Activated CD8-positive, alpha-beta memory T cell treated with anti-CD3 and anti-CD28 coated beads for 4 hours (primary cell): ENCODE data around the gene ATRNL1.
"Not testable (repeated sequence)": the region's sequence is repeated elsewhere in the genome, so short reads cannot be mapped to it uniquely, and the experiment has no call there.

Source experiments
- DNase-seq, 2 donors: peaks; one replicate each; pipeline ENCODE4 v3.0.0-alpha.2; 2020; ENCODE audit warnings: low read depth in 2 of 2

Gene ATRNL1

DNA sequence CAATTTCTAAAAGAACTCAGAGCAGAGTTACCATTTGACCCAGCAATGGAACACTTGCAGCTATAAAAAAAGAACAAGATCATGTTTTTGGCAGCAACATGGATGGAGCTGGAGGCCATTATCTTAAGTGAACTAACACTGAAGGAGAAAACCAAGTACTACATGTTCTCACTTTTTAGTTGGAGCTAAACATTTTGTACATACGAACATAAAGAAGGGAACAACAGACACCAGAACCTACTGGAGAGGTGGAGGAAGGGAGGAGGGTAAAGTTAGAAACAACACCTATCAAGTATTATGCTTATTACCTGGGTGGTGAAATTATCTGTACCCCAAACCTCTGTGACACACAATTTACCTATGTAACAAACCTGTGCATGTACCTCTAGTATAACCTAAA lies 329.5 kb downstream of the ATRNL1 start:
- DNase-seq = no peak

DNA sequence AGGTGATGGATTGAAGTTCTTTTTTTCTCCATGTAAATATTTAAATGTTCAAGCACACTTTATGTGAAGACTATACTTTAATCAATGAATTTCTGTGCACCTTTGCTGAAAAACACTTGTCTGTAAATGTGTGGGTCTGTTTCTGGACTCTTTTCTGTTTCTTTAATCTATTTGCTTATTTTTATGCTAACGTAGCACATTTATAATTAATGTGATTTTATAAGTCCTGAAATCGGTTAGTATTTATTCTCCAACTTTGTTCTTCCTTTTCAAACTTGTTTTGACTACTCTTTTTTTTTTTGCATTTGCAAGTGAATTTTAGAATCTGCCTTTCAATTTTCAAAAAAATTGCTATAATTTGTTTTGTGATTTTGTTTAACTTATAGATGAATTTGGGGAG lies 334.4 kb downstream of the ATRNL1 start:
- no peak for DNase-seq

DNA sequence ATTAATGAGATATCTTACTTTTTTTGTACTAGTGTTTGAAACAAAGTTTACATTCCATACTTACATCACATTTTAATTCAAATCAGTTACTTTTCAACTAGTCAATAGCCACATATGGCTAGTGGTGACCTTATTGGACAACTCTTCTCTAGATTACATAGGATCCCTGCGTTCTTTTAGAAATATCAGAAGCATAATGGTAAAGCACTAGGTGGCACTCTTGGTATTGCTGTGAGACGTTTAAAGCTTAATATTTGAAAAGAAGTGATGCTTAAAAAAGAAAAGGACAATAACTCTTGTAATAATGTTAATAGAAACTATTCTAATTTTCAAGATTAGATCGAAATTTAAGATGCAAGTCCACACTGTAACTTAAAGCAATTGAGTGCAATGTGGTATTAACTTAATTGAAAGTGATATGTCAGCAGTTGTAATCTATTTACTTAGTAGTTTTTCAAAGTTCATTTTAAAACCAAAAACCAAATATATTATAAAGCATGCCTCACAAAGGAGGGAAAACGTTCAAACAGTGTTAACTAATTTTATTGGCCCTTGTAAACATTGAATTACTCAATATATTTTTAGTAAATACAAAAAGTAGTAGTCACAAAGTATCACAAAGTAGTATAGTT lies 339.1 kb downstream of the ATRNL1 start:
- DNase-seq = no peak

DNA sequence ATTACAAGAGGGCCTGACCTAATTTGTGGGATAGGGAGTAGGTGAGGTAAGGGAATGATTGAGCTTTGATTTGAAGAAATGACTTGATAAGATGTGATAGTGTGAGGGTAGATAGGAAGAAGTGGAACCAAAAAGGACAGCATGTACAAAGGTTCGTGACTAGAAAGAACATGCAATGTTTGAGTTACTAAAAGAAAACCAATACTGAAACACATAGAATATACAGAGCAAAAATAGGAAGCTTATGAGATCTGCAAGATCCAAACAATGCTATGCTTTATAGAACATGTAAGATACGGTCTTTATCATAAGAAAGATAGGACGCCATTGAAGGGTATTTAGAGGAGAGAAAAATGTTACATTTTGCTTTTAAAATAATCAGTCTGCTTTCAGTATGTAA lies 343.8 kb downstream of the ATRNL1 start:
- DNase-seq = no peak

DNA sequence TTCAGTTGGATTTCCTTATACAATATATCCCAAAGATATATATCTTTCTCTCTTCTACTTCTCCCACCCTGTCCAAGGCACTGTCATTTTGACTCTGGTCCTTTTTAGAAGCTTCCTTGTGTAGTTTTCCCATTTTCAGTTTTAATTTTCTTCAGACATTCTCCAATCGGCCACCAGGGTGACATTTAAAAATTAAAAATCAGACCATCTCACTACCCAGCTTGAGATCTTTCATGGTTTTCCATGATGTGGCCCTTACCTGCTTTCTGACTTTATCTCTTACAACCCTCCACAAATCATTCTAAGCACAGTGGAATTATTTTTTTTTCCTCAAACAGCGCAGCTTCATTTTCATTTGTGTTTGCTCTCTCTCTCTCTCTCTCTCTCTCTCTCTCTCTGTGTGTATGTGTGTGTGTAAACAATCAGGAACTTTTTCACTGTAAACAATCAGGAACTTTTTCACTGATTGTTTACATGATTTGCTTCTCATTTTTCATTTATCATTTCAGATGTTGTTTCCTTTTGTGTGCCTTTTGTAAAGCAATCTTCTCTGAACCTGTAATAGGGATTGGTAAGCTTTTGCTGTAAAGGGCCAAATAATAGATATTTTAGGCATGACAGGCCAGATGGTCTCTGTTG lies 348.9 kb downstream of the ATRNL1 start:
- DNase-seq = no peak

DNA sequence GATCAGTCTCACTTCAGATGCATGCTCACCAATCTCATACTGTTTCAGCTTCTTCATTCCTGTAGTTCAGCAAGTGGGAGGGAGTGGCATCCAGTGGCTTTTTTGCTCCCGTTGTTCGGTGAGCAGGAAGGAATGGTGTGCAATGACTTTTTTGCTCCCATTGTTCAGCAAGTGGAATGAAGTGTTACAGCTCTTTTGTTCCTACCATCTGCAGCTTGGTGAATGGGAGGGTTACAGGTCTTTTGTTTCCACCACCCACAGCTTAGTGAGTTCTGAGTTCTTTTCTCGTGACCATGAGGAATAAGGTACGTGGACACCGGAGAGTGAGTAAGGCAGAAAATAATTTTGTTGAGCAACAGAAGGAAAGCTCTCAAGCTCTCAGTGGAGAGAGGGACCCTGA lies 363.6 kb downstream of the ATRNL1 start:
- no peak for DNase-seq

DNA sequence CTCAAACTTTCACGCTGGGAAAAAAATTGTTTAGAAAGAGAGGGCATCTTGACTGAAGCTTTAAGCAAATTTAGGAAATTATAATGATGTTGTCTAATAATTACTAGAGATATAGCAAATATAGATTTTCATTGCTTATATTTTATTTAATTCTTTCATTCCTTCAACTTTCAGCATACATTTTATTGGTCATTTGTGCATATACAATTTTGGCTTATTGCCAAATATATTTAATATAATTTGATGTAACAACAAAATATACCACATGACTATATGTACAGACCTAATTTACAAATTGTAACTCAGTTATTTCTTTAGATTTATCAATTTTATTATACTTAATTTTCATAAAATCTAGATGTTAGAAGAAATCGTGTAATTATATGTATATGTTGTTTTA lies 390.1 kb downstream of the ATRNL1 start:
- DNase-seq = no peak

DNA sequence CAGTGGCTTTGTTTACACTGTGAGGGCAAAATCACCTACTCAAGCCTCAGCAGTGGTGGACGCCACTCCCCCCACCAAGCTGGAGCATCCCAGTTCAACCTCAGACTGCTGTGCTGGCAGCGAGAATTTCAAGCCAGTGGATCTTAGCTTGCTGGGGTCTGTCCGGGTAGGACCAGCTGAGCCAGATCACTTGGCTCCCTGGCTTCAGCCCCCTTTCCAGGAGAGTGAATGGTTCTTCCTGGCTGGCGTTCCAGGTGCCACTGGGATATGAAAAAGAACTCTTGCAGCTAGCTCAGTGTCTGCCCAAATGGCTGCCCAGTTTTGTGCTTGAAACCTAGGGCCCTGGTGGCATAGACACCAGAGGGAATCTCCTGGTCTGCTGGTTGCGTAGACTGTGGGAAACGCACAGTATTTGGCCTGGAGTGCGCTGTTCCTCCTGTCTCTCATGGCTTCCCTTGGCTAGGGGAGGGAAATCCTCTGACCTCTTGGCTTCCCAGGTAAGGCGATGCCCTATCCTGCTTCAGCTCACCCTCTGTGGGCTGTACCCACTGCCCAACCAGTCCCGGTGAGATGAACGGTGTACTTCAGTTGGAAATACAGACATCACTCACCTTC lies 398.5 kb downstream of the ATRNL1 start:
- no peak for DNase-seq

DNA sequence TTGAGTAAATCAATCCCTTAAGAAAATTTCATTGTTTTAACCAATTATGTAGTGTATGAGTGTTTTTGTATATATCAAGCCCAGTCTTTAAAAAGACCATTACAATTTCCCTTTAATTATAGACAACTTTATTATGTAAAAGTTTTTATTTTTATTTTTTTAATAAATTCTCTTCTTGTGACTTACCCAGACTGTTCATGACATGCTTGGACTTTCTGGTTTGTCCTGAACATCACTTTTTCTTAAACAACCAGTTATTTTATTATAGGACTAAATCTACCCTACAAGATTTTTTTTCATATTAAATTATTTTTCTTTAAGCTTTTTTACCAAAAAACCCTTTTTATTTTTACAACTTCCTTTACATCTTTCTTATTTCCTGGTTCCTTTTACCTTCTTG lies 410.4 kb downstream of the ATRNL1 start:
- DNase-seq = no peak

DNA sequence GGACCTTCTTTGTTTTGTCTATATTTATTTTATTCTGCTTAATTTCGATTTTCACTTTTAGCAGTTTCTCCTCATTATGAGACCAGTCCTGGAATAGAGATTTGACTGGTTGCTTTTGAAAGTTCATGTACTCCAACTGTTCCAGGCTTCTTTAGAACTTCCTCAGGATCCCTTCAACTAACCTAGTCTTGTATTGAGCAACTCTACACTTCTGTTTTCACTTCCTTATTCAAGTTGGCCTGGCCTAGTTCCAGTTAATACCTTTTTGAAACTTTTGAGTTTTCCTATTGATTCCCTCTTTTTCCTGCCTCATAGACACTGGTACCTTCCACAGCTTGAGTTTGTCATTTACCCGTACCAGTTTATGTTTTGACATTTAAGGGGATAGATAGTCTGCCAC lies 421.7 kb downstream of the ATRNL1 start:
- no peak for DNase-seq

DNA sequence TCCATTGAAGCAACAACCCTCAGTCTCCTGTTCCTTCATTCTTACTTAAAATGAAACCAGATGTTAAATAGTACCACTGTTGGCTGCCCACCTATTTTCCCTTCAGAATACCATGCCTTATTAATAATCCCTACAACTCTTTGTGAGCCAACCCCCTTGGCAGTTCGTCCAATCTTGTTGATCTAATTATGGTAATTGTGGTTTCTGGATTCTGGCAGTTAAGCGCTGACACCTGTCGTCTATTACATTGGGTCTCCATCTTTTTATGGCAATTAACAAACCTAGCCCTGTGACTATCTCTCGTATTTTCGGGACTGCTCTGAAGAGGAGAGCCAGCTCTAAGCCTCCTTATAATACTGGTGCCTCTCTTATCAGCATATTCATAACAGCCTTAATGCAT lies 432.0 kb downstream of the ATRNL1 start:
- no peak for DNase-seq

DNA sequence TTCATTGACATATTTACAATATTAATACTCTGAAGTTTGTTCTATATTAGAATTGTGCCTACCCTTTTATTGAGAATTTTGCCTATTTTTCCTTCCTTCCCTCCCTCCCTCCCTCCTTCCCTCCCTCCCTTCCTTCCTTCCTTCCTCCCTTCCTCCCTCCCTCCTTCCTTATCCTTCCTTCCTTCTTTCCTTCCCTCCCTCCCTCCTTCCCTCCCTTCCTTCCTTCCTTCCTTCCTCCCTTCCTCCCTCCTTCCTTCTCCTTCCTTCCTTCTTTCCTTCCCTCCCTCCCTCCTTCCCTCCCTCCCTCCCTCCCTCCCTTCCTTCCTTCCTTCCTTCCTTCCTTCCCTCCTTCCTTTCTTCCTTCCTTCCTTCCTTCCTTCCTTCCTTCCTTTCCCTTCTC lies 434.5 kb downstream of the ATRNL1 start:
- DNase-seq = not testable (repeated sequence)

DNA sequence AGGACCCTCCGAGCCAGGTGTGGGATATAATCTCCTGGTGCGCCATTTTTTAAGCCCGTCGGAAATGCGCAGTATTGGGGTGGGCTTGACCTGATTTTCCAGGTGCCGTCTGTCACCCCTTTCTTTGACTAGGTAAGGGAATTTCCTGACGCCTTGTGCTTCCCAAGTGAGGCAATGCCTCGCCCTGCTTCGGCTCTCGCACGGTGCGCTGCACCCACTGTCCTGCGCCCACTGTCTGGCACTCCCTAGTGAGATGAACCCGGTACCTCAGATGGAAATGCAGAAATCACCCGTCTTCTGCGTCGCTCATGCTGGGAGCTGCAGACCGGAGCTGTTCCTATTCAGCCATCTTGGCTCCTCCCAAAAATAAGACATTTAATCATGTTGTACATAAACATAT lies 443.2 kb downstream of the ATRNL1 start:
- not testable (repeated sequence) for DNase-seq

DNA sequence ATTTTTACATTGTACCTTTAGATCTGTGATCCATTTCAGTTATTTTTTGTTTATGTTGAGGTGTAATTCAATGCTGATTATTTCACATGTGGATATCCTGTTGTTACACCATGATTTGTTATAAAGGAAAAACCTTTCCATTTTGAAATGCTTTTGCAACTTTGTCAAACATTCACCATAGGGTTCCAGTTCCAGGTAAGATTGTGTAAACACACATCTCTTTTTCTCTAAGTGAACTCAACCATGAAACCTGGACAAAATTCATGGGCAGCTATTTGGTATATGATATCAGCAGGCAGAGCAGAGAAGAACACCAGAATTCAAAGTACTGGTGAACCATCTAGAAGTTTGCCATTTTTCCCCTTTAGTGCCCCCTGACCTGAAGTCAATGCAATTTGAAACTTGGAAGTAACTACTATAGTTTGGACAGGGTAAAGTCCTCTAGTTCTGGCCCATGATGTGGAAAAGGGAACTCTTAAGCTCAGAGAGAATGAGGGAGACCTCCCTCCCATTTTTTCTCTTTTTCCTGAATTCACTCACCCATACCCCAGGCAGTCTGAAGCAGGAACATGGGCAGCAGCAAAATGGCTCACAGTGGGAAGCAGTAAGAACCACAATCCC lies 446.1 kb downstream of the ATRNL1 start:
- no peak for DNase-seq

DNA sequence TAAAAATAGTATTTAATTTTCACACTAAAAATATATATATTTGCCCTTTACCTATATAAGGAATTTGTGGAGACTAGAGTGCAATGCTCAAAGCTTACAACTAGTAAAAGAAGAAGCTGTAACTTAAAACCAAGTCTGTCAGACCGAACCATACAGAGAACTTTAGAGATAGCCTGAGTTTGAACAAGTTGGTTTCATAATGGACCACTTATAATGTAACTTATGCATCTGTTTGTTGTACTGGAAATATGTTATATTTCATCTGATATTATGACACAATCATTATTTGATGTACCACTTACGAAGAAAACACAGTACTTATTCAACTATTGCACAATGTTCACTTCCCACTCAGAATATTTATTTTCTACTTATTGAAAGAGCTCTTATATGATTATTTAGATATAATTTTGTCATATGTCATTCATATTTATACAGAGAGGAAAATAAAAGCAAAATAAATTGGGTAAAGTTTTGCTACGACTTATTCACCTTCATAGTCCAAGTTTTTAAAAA lies 462.8 kb downstream of the ATRNL1 start:
- no peak for DNase-seq

DNA sequence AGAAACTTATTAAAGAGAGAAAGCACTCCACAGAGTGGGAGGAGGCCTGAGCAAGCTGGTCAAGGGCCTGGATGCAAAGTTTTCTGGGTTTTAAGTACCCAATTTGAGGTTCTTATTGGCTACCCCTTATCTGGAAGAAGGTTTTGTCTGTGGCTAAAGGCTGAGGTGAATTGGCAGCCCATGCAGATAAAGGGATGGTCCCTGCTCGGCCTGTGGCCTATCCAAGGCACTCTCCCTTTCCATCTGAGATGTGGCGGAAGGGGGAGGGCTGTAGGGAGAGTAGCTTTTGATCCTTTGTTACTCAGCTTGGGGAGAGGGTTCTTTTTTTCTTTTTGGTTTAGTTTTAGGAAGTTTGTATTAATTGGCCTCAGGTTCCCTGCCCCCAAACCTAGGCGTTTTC lies 465.1 kb downstream of the ATRNL1 start:
- no peak for DNase-seq

DNA sequence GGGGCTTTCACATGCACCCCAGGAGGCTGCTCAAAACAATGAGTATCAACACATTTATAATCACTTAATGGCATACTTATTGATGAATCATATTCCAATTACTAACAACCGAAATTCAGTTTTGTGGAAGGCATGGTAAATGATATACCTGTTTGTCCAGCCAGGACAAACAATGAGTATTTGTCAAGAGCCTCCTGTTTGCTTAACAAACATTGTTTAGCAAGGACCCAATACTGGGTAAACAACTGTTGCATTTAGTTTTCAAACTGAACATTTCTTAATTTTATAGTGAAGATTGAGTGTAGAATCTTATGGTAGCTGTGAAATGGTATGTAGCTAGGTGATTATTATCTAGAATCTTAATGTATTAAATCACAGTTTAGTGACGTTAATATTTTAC lies 473.7 kb downstream of the ATRNL1 start:
- DNase-seq = no peak

DNA sequence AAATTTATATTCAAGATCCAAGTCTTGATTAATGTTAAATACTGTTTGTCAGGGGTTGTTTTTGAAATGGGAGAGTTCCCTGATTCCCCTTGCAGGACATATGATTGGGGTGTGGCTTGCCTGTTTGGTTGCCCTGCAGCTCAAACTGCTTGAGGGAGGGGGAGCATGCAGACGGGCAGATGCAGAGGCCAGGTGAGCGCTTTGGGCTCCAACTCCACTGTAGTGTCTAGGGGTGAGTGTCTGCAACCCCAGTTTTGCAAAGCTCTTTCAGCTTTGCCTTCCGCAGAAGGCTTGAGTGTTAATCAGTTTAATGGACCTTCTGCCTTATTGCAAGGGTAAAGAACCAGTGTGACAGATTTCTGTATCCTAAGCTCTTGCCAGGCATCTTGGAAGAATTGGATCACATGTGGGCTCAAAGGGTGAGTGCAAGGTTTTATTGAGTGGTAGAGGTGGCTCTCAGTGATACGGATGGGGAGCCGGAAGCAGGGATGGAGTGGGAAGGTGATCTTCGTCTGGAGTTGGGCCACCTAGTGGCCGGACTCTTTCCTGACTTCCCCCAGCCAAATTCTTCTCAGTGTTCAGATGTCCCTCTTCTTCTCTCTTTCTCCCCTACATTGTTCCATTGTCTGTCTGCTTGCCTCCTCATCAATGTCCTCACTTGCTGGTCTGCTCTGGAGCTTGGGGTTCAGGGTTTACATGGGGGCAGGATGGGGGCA lies 479.7 kb downstream of the ATRNL1 start:
- no peak for DNase-seq

DNA sequence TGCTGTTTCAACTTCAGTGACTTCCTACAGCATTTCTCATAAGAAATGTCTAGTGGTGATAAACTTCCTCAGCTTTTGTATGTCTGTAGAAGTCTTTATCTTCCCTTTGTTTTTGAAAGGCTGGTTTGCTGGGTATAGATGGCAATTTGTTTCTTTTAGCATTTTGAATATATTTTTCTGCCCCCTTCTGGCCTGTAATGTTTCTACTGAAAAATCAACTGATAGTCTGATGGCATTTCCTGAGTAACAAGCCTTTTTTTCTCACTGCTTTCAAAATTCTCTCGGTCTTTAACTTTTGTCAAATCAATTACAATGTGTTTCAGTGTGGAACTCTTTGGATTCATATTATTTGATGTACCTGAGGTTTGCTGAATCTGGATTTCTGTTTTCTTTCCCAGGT lies 487.1 kb downstream of the ATRNL1 start:
- DNase-seq = no peak

DNA sequence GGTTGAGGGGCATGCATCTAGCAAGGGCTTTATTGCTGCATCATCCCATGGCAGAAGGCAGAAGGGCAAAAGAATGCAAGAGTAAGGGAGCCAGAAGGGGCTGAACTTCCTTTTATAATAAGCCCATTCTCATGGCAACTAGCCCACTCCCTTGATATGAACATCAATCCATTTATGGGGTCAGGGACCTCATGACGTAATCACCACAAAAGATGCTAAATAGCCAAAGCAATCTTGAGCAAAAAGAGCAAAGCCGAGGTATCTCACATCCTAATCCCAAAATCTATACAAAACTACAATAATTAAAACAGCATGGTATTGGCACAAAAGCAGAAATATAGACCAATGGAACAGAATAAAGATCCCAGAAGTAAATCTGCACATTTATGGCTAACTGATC lies 499.9 kb downstream of the ATRNL1 start:
- DNase-seq = no peak

DNA sequence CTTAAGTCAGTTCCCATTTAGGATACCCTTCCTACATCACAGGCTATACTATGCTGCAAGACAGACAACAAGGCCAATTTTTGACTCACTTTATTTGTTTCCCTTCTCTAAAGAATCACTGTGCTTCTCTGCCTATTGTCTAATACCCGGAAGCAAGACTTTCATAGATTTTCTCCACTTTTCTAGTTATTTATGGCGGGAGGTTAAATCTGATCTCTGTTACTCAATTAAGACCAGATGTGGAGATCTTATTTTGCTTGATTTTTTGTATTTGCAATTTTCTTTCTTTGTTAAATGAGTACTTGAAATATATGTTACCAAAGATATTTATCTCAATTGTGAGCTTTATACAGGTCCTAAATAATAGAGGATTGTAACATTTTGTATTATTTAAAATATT lies 511.5 kb downstream of the ATRNL1 start:
- DNase-seq = no peak

DNA sequence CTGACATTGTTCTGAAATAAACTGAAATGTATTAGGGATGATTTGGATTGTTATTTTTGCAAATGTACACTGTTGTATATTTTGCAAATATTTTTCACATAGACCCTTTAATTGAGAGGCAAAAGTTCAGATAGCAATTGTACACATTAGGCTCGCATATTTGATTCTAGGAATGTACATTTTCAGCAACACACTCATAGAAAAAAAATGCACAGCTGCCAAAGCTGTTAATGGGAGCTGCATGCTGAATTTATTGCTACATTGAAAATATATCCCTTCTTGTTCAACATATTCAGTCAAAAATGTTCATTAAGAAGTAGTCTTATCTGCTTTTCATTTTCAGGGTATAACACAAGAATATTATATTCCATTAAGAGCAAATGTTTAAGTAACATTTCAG lies 512.9 kb downstream of the ATRNL1 start:
- no peak for DNase-seq
